OCI-LY1 (cell line): ENCODE measurements around the gene CD300LG.

Experiments
- H2AFZ ChIP-seq: fragments of 200-600 bp; sonication (generic), shearing (Covaris generic); 2 replicates; pipeline ENCODE4 v1.6.0; 2014; ENCODE audit warnings: antibody characterized with exemption, mild to moderate bottlenecking, low read length
- H3F3A ChIP-seq: fragments of 200-600 bp; sonication (generic), shearing (Covaris generic); 2 replicates; pipeline ENCODE4 v1.6.0; 2014; ENCODE audit warnings: mild to moderate bottlenecking, antibody characterized with exemption, low read length, moderate library complexity; ENCODE audit not compliant: insufficient read depth
- H3K27ac ChIP-seq: fragments of 200-600 bp; sonication (generic); 2 replicates; pipeline ENCODE4 v1.5.1; 2014; ENCODE audit warnings: low read length, mixed run types, mild to moderate bottlenecking, low read depth; ENCODE audit not compliant: poor library complexity, severe bottlenecking
- H3K27me3 ChIP-seq: fragments of 200-600 bp; sonication (generic); 2 replicates; pipeline ENCODE4 v1.6.0; 2014; ENCODE audit warnings: antibody characterized with exemption, mild to moderate bottlenecking, low read length, moderate library complexity; ENCODE audit not compliant: insufficient read depth
- H3K36me3 ChIP-seq: fragments of 200-600 bp; sonication (generic); 2 replicates; pipeline ENCODE4 v1.6.1; 2014; ENCODE audit warnings: mild to moderate bottlenecking, antibody characterized with exemption, low read length, moderate library complexity, mixed read lengths; ENCODE audit not compliant: insufficient read depth
- H3K4me1 ChIP-seq: fragments of 200-600 bp; sonication (generic); 2 replicates; pipeline ENCODE4 v1.5.1; 2014; ENCODE audit warnings: mild to moderate bottlenecking, low read length, moderate library complexity; ENCODE audit not compliant: insufficient read depth, severe bottlenecking
- H3K4me2 ChIP-seq: fragments of 200-600 bp; sonication (generic), shearing (Covaris generic); 2 replicates; pipeline ENCODE4 v1.6.1; 2014; ENCODE audit warnings: low read length
- H3K4me3 ChIP-seq: fragments of 200-600 bp; sonication (generic); 2 replicates; pipeline ENCODE4 v1.5.1; 2014; ENCODE audit warnings: low read length, low read depth, mild to moderate bottlenecking, mixed read lengths; ENCODE audit not compliant: poor library complexity, severe bottlenecking
- H3K79me2 ChIP-seq: fragments of 200-600 bp; shearing (Covaris generic); 2 replicates; pipeline ENCODE4 v1.6.1; 2016; ENCODE audit warnings: mixed run types, low read length, mixed read lengths; ENCODE audit not compliant: insufficient read depth
- H3K9ac ChIP-seq: fragments of 200-600 bp; sonication (generic), shearing (Covaris generic); 2 replicates; pipeline ENCODE4 v1.6.1; 2014; ENCODE audit warnings: mild to moderate bottlenecking, low read length, mixed read lengths
- H3K9me2 ChIP-seq: fragments of 200-600 bp; sonication (generic), shearing (Covaris generic); 2 replicates; pipeline ENCODE4 v1.6.1; 2014; ENCODE audit warnings: low read depth, mild to moderate bottlenecking, low read length, mixed read lengths
- H3K9me3 ChIP-seq: fragments of 200-600 bp; shearing (Covaris generic); 2 replicates; pipeline ENCODE4 v1.6.1; 2014; ENCODE audit warnings: low read length, mixed read lengths
- H4K20me1 ChIP-seq: fragments of 200-600 bp; sonication (generic), shearing (Covaris generic); 2 replicates; pipeline ENCODE4 v1.6.0; 2016; ENCODE audit warnings: mild to moderate bottlenecking, low read length; ENCODE audit not compliant: insufficient read depth
- EZH2 ChIP-seq: fragments of 200-600 bp; sonication (generic), shearing (Covaris generic); IDR thresholded peaks from 2 replicates; pipeline ENCODE4 v1.8.0; 2017; ENCODE audit warnings: borderline replicate concordance, mixed run types, mild to moderate bottlenecking, antibody characterized with exemption, low read length, moderate library complexity, mixed read lengths
- TF ChIP-seq, protein P1 (sequence below): fragments of 200-600 bp; sonication (generic), shearing (Covaris generic); IDR thresholded peaks from 2 replicates; pipeline ENCODE4 v1.5.1; 2017; ENCODE audit warnings: mild to moderate bottlenecking, antibody characterized with exemption, low read length, moderate library complexity, mixed read lengths

Gene CD300LG

GRCh38 chr17:43848601-43849000 is 1.6 kb downstream of the CD300LG start:
- TF ChIP-seq EZH2, result no peak
- TF ChIP-seq, protein P1, sequence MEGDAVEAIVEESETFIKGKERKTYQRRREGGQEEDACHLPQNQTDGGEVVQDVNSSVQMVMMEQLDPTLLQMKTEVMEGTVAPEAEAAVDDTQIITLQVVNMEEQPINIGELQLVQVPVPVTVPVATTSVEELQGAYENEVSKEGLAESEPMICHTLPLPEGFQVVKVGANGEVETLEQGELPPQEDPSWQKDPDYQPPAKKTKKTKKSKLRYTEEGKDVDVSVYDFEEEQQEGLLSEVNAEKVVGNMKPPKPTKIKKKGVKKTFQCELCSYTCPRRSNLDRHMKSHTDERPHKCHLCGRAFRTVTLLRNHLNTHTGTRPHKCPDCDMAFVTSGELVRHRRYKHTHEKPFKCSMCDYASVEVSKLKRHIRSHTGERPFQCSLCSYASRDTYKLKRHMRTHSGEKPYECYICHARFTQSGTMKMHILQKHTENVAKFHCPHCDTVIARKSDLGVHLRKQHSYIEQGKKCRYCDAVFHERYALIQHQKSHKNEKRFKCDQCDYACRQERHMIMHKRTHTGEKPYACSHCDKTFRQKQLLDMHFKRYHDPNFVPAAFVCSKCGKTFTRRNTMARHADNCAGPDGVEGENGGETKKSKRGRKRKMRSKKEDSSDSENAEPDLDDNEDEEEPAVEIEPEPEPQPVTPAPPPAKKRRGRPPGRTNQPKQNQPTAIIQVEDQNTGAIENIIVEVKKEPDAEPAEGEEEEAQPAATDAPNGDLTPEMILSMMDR, result no peak
- H3K9me2 ChIP-seq, result no peaks in the 10 kb centered on the region
- H3K79me2 ChIP-seq, result no peaks in the 10 kb centered on the region
- H3K4me1 ChIP-seq, result no peaks in the 10 kb centered on the region
- H3K4me3 ChIP-seq, result no peak overlapping the region
- peaks cover 5% of the 10 kb centered on the region; the same call in 1 of the 2 replicates for H3K27me3 ChIP-seq
- H3K4me2 ChIP-seq, result no peak overlapping the region
- H3K36me3 ChIP-seq, result no peaks in the 10 kb centered on the region
- no peaks in the 10 kb centered on the region for H3K9me3 ChIP-seq
- no peak overlapping the region for H3K9ac ChIP-seq
- no peak overlapping the region for H2AFZ ChIP-seq
- no peak overlapping the region for H3K27ac ChIP-seq
- H4K20me1 ChIP-seq, result no peaks in the 10 kb centered on the region
- no peaks in the 10 kb centered on the region for H3F3A ChIP-seq

DNA sequence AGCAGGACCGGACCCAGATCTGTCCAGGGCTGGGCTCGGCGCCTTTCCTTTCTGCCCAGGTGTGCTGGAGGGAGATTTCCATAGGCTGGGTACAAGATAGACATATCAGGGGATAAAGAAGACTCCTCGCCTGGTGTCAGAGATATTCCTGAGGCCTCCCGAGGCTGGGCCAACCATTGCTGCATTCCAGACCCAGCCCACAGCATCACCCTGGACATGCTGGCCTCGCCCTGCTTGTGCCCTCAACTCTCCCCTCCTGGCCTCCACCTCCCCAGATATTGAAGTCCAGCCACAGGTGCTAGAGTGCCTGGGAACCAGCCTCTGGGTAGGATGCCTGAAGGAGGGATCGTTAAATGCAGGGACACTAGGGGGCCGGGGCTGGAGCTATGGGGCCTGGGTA is 2.1 kb downstream of the CD300LG start:
- Histone ChIP-seq H3K9me3 (no peaks in the 10 kb centered on the region), H3K27me3 (peaks cover 5% of the 10 kb centered on the region; the same call in 1 of the 2 replicates), H3K4me1 (no peaks in the 10 kb centered on the region), H3K27ac (no peak overlapping the region), H4K20me1 (no peaks in the 10 kb centered on the region), H3K79me2 (no peaks in the 10 kb centered on the region), H3K36me3 (no peaks in the 10 kb centered on the region), H2AFZ (no peak overlapping the region), H3F3A (no peaks in the 10 kb centered on the region), H3K9me2 (no peaks in the 10 kb centered on the region), H3K4me2 (no peak overlapping the region), H3K4me3 (no peak overlapping the region), H3K9ac (no peak overlapping the region)
- TF ChIP-seq, protein P1, result no peak
- TF ChIP-seq EZH2, result no peak

GRCh38 chr17:43852571-43852970 is 5.6 kb downstream of the CD300LG start:
- no peak overlapping the region for H3K4me2 ChIP-seq
- no peaks in the 10 kb centered on the region for H3K4me1 ChIP-seq
- H2AFZ ChIP-seq, result no peak overlapping the region
- H3K4me3 ChIP-seq, result no peak overlapping the region
- no peaks in the 10 kb centered on the region for H3K79me2 ChIP-seq
- no peaks in the 10 kb centered on the region for H3K36me3 ChIP-seq
- H3K27ac ChIP-seq, result no peak overlapping the region
- TF ChIP-seq EZH2, result no peak
- TF ChIP-seq, protein P1, result no peak
- H4K20me1 ChIP-seq, result no peaks in the 10 kb centered on the region
- no peaks in the 10 kb centered on the region for H3K9me3 ChIP-seq
- H3K9ac ChIP-seq, result no peak overlapping the region
- H3K9me2 ChIP-seq, result no peaks in the 10 kb centered on the region
- no peaks in the 10 kb centered on the region for H3F3A ChIP-seq
- peaks cover 10% of the 10 kb centered on the region for H3K27me3 ChIP-seq
